Uterus (tissue), 4 donors: Measurements from ENCODE around the gene TULP3. TPM values are rescaled to one million over a fixed set of nuclear protein-coding genes. Genes with fewer than 3 reads are reported as not detected.

Experiments
- DNase-seq, 2 donors: peaks; one replicate each; pipeline ENCODE4 v3.0.0-alpha.2; 2019 to 2020
- H3K27ac ChIP-seq, 2 donors: fragments of 200-600 bp; sonication (generic); 1 replicate in 1 of 2; 2 replicates in 1 of 2; pipeline ENCODE4 v1.5.1; 2016 to 2018
- H3K27me3 ChIP-seq, 2 donors: fragments of 200-600 bp; sonication (generic); one replicate each; pipeline ENCODE4 v1.5.1; 2018 to 2019; ENCODE audit warnings: control low read depth in 1 of 2
- H3K36me3 ChIP-seq, 2 donors: fragments of 200-600 bp; sonication (generic); one replicate each; pipeline ENCODE4 v1.5.1; 2019; ENCODE audit warnings: control low read depth in 1 of 2
- H3K4me1 ChIP-seq, 2 donors: fragments of 200-600 bp; sonication (generic); one replicate each; pipeline ENCODE4 v1.5.1; 2018 to 2019; ENCODE audit warnings: control low read depth in 1 of 2
- H3K4me3 ChIP-seq, 2 donors: fragments of 200-600 bp; sonication (generic); 1 replicate in 1 of 2; 2 replicates in 1 of 2; pipeline ENCODE4 v1.5.1; 2018 to 2019; ENCODE audit warnings: mild to moderate bottlenecking in 1 of 2
- H3K9me3 ChIP-seq, 2 donors: fragments of 200-600 bp; sonication (generic); one replicate each; pipeline ENCODE4 v1.5.1; 2019; ENCODE audit warnings: control low read depth in 1 of 2
- POLR2A ChIP-seq, 2 donors: fragments of 450-650 bp; IDR thresholded peaks; one replicate each; pipeline ENCODE4 v1.6.1; 2016; ENCODE audit warnings: antibody characterized with exemption in 2 of 2, mild to moderate bottlenecking in 1 of 2, moderate library complexity in 1 of 2
- intact Hi-C: fragments of 100-400 bp; cut with DNase I; formaldehyde crosslinking; loops from one replicate; pipeline ENCODE4 v1.15.1; 2023; ENCODE audit warnings: low total_unique reads
- total RNA-seq, 4 donors: library from RNA; depleted of rRNA in 3 of 4; stranded (reverse); fragments of >200 nt in 3 of 4; gene quantifications; one replicate each; pipeline versions ENCODE4 v1.1.0 to v1.2.4, GENCODE V29; 2014 to 2023
- TF ChIP-seq, protein P1 (sequence below), 4 experiments: fragments of 200-600 bp in 2 of 4; fragments of 450-650 bp in 2 of 4; sonication (generic) in 2 of 4; IDR thresholded peaks; one replicate each; pipeline ENCODE4 v1.5.1; 2016 to 2019; ENCODE audit warnings: antibody characterized with exemption in 4 of 4, mild to moderate bottlenecking in 2 of 4, moderate library complexity in 1 of 4
- donor health status: DM: yes; HTN: yes; CAD: no.

The TULP3 gene
- total RNA-seq, 4 donors from 2014 or later: 7.2 to 38.7 (median 29.4) TPM

DNA sequence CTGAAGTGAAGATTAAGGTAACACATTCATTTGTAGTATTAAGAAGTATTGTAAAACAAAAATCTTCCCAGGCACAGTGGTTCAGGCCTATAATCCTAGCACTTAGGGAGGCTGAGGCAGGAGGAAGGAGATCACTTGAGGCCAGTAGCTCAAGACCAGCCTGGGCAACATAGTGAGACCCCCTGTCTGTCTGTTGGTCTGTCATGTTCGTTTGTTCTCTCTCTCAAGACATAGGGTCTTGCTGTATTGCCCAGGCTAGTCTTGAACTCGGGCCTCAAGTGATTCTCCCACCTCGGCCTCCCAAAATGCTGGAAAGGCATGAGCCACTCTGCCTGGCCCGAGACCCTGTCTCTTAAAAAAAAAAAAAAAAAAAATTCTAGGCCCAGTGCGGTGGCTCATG is 6.7 kb downstream of the TULP3 start:
- TF ChIP-seq, protein P1, sequence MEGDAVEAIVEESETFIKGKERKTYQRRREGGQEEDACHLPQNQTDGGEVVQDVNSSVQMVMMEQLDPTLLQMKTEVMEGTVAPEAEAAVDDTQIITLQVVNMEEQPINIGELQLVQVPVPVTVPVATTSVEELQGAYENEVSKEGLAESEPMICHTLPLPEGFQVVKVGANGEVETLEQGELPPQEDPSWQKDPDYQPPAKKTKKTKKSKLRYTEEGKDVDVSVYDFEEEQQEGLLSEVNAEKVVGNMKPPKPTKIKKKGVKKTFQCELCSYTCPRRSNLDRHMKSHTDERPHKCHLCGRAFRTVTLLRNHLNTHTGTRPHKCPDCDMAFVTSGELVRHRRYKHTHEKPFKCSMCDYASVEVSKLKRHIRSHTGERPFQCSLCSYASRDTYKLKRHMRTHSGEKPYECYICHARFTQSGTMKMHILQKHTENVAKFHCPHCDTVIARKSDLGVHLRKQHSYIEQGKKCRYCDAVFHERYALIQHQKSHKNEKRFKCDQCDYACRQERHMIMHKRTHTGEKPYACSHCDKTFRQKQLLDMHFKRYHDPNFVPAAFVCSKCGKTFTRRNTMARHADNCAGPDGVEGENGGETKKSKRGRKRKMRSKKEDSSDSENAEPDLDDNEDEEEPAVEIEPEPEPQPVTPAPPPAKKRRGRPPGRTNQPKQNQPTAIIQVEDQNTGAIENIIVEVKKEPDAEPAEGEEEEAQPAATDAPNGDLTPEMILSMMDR (IDR thresholded peaks at IDR 0.05): no peak
- TF ChIP-seq POLR2A (IDR thresholded peaks at IDR 0.05): no peak
- no peaks in the 10 kb centered on the region for H3K27me3 ChIP-seq
- H3K9me3 ChIP-seq: no peaks in the 10 kb centered on the region
- H3K36me3 ChIP-seq: no peaks in the 10 kb centered on the region
- intact Hi-C loops: no loop called here
- no peak overlapping the region for H3K4me3 ChIP-seq
- DNase-seq: no peak
- no peak overlapping the region for H3K27ac ChIP-seq
- peaks cover 0 to 4% of the 10 kb centered on the region in 2 donors for H3K4me1 ChIP-seq

DNA sequence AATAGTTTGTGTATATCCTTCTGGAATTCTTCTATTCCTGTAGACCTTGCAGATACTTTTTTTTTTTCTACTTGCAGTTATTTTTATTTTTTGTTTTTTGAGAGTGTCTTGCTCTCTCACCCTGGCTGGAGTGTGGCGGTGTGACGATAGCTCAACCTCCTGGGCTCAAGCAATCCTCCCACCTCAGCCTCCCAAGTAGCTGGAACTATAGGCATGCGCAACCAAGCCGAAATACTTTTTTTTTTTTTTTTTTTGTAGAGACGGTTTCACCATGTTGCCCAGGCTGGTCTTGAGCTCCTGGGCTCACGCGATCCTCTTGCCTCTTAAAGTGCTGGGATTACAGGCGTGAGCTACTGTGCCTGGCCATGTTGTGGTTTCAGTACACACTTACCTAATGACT is 10.0 kb downstream of the TULP3 start:
- Histone ChIP-seq H3K4me1 (no peaks in the 10 kb centered on the region), H3K27me3 (no peaks in the 10 kb centered on the region), H3K9me3 (no peaks in the 10 kb centered on the region), H3K4me3 (no peak overlapping the region), H3K27ac (no peak overlapping the region), H3K36me3 (no peaks in the 10 kb centered on the region)
- intact Hi-C loops: no loop called here
- DNase-seq: no peak
- no peak for TF ChIP-seq POLR2A (IDR thresholded peaks at IDR 0.05)
- TF ChIP-seq, protein P1 (IDR thresholded peaks at IDR 0.05): no peak

DNA sequence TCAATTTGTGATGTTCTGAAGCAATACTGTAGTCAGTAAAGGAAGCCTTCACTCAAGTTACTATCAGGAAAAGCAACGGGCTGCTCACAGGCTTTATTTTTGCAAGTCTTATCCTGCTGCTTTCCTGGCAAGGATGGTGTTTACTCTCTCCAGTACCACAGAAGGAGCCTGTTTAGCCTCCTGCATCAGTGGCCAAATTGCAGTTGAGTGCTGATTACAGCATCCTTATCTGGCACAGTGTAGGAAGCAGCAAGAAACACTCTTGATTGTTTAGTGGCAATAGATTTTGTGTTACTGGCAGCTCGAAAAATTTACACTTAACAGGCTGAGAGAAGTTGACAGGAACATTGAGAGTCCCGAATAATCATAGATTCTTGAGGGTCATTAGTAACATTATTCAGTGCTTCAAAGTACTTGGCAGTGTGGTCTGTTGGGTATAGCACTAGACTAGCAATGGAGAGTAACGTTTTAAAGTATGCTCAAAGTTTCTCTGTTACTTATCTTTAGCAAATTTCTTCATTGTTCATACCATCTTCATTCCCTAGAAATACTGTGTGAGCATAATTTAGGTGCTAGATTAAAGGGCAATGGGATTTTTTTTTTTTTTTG is 11.7 kb downstream of the TULP3 start:
- Histone ChIP-seq H3K4me1 (no peaks in the 10 kb centered on the region), H3K36me3 (no peaks in the 10 kb centered on the region), H3K27me3 (no peaks in the 10 kb centered on the region), H3K4me3 (no peak overlapping the region), H3K27ac (no peak overlapping the region), H3K9me3 (no peaks in the 10 kb centered on the region)
- intact Hi-C loops: no loop called here
- peak; percentile 28 to 39 for DNase-seq
- TF ChIP-seq POLR2A (IDR thresholded peaks at IDR 0.05): no peak
- TF ChIP-seq, protein P1 (IDR thresholded peaks at IDR 0.05): no peak

DNA sequence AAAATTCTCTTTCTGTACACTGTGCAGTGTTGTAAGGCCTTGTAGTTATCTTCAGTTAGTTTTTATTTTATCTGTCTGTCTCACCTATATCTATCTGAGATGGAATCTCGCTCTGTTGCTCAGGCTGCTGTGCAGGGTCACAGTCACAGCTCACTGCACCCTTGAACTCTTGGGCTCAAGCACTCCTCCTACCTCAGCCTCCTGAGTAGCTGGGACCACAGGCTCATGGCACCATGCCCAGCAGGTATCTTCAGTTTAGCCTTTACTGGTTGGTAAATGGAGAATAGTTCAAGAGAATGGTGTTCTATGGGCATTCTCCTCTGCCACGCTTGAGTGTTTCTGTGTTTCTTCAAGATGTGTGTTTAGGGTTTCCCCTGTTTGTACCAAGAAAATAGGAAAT is 13.6 kb downstream of the TULP3 start:
- Histone ChIP-seq H3K27ac (no peak overlapping the region), H3K36me3 (no peaks in the 10 kb centered on the region), H3K4me3 (no peak overlapping the region), H3K9me3 (no peaks in the 10 kb centered on the region), H3K27me3 (no peaks in the 10 kb centered on the region), H3K4me1 (no peaks in the 10 kb centered on the region)
- intact Hi-C loops: no loop called here
- TF ChIP-seq POLR2A (IDR thresholded peaks at IDR 0.05): no peak
- TF ChIP-seq, protein P1 (IDR thresholded peaks at IDR 0.05): no peak
- DNase-seq: no peak

DNA sequence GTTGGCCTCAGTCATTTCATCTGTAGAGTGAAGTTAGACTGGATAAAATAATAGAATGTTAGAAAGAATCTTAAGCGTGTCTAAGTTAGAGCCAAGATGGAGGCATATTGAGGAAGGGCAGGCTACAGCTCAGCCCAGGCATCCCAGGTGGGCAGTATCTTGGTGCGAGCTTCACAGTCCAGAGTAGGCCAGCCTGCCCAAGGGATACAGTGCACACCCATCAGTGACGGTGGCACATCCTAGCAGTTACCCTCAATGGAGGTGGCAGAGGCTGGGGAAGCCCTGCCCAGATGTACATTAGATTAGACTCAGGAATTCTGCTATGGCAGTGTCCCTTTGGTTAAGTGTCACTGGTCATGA is 21.5 kb downstream of the TULP3 start:
- Histone ChIP-seq H3K36me3 (no peaks in the 10 kb centered on the region), H3K4me1 (no peaks in the 10 kb centered on the region), H3K27me3 (no peaks in the 10 kb centered on the region), H3K4me3 (no peak overlapping the region), H3K9me3 (no peaks in the 10 kb centered on the region), H3K27ac (no peak overlapping the region)
- DNase-seq: no peak
- intact Hi-C loops: no loop called here
- TF ChIP-seq POLR2A (IDR thresholded peaks at IDR 0.05): no peak
- TF ChIP-seq, protein P1 (IDR thresholded peaks at IDR 0.05): no peak
